Sigmoid colon (tissue), 4 donors: ENCODE data around the gene ADAMTS6.

Experiments
- CTCF ChIP-seq, 4 experiments: fragments of 450-650 bp in 3 of 4; fragments of 200-600 bp in 1 of 4; IDR thresholded peaks; one replicate each; pipeline ENCODE4 v1.5.1; 2016 to 2019; ENCODE audit warnings: antibody characterized with exemption in 4 of 4, mild to moderate bottlenecking in 3 of 4, moderate library complexity in 2 of 4
- EP300 ChIP-seq, 4 donors: sonication (generic); formaldehyde crosslinking; IDR thresholded peaks; one replicate each; pipeline ENCODE4 v1.6.1; 2017; ENCODE audit warnings: antibody characterized with exemption in 4 of 4
- POLR2A ChIP-seq, 2 donors: fragments of 450-650 bp; IDR thresholded peaks; one replicate each; pipeline ENCODE4 v1.6.1; 2016; ENCODE audit warnings: antibody characterized with exemption in 2 of 2, mild to moderate bottlenecking in 2 of 2, moderate library complexity in 2 of 2
- POLR2AphosphoS5 ChIP-seq, 4 donors: sonication (generic); formaldehyde crosslinking; IDR thresholded peaks; one replicate each; pipeline ENCODE4 v1.6.1; 2017; ENCODE audit warnings: antibody characterized with exemption in 4 of 4

DNA sequence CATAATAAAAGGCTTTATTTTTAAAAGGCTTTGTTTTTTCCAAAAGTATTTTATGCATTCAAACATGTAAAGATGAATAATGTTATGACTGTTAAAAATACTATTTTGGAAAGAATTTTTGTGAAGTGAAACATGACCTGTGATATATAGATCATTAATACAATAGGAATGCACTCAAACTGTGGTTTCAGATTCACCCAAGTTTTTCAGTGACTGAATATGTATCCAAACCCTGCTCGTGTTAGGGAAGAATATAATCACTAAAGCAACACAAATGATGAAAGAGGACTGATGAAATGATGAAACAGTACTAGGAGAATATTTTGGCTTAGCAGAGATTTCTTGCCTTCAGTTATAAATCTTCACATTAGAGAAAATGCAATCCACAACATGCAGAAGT lies 278.0 kb downstream of the ADAMTS6 start:
- no peak for TF ChIP-seq CTCF (IDR thresholded peaks at IDR 0.05)
- no peak for TF ChIP-seq POLR2A (IDR thresholded peaks at IDR 0.05)
- no peak for TF ChIP-seq POLR2AphosphoS5 (IDR thresholded peaks at IDR 0.05)
- TF ChIP-seq EP300 (IDR thresholded peaks at IDR 0.05) = no peak
